Activated naive CD4-positive, alpha-beta T cell treated with anti-CD3 and anti-CD28 coated beads, Interleukin-2, amount 50 U/mL, for 72 hours (primary cell): Measurements from ENCODE around the gene CHRNA7. TPM values are rescaled to one million over a fixed set of nuclear protein-coding genes. Genes with fewer than 3 reads are reported as not detected.

Experiments used
- ATAC-seq, 2 donors: fragments of 150-1000 bp; cut with Tn5 transposase; 2 replicates each; pipeline ENCODE4 v1.10.0; 2021; ENCODE audit warnings: mild to moderate bottlenecking in 2 of 2, moderate library complexity in 2 of 2
- DNase-seq, 2 donors: peaks; one replicate each; pipeline ENCODE4 v3.0.0; 2021 to 2022; ENCODE audit warnings: low spot score in 2 of 2
- H3K27ac Mint-ChIP-seq, 2 donors: one replicate each; pipeline ENCODE4 v1.8.0; 2022; ENCODE audit warnings: mild to moderate bottlenecking in 2 of 2, mixed read lengths in 2 of 2
- H3K36me3 Mint-ChIP-seq, 2 donors: one replicate each; pipeline ENCODE4 v1.8.0; 2022; ENCODE audit warnings: mixed read lengths in 2 of 2
- H3K9me3 Mint-ChIP-seq, 2 donors: one replicate each; pipeline ENCODE4 v1.8.0; 2022; ENCODE audit warnings: mixed read lengths in 2 of 2
- total RNA-seq, 2 donors: library from RNA; stranded (reverse); gene quantifications; one replicate each; pipeline ENCODE4 v1.2.3, GENCODE V29; 2022

CHRNA7 gene
- total RNA-seq, 2 donors from 2014 or later: 0.39 TPM; not detected in 1

GRCh38 chr15:32042269-32042972 is 12.1 kb downstream of the CHRNA7 start:
- ATAC-seq (no peak), DNase-seq (no peak)
- Mint-ChIP-seq H3K36me3 (no peaks in the 10 kb centered on the region), H3K27ac (no peak overlapping the region), H3K9me3 (no peaks in the 10 kb centered on the region)

DNA sequence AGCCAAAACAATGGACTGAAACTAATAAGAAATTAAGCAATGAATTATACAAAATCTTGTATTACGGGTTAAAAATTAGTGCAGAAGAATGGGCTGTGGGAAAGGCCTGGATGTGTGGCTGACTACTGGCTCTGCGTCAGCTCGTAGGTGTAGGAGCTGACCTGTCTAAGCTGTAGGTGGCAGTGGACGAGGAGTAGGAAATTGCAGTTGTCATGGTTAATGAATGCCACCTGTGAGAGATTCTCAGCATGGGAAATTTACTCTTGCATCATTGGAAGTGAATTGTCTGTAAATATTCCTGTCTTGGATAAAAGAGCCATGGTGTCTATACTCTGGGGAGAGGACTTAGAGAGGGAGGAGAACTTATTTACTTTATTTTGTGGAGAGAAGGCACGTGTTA is 23.4 kb downstream of the CHRNA7 start:
- ATAC-seq: no peak
- DNase-seq: no peak
- Mint-ChIP-seq H3K36me3 (peaks cover 0 to 4% of the 10 kb centered on the region in 2 donors), H3K9me3 (peaks cover 0 to 3% of the 10 kb centered on the region in 2 donors), H3K27ac (no peak overlapping the region)

DNA sequence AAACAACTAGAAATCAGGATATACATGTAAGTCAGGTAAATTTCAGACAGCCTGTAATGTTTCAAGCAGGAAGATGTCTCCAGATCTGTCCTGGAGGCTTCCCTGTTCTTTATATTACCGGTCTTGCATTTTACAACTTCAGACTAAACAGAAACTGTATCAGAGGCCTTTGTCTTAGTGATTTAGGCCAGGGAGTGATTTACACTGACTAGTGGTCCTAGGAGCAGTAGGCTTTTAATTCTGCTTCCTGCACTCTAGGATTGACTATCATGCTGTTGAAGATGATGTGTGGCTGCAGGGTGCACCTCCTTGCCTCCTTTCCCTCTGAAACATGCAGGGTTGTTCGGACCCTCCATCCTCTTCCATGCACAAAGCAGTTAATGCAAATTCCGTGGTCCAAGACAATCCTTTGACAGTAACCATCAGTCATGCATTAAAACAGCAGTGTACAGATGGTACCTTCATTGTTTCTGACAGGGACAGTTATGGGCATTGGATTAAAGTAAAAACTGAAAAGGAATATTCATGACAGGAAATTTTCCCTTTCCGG is 27.6 kb downstream of the CHRNA7 start:
- Mint-ChIP-seq H3K27ac (no peak overlapping the region), H3K9me3 (no peaks in the 10 kb centered on the region), H3K36me3 (no peaks in the 10 kb centered on the region)
- DNase-seq: no peak
- no peak for ATAC-seq

- ATAC-seq: no peak
- no peak for DNase-seq
- Mint-ChIP-seq H3K9me3 (no peaks in the 10 kb centered on the region), H3K36me3 (no peaks in the 10 kb centered on the region), H3K27ac (no peak overlapping the region)
Measured at GRCh38 chr15:32060706-32061105, 30.4 kb downstream of the CHRNA7 start.

GRCh38 chr15:32067115-32067514 is 36.8 kb downstream of the CHRNA7 start:
- no peak for DNase-seq
- Mint-ChIP-seq H3K9me3 (peaks cover 21 to 35% of the 10 kb centered on the region in 2 donors), H3K27ac (no peak overlapping the region), H3K36me3 (peaks cover 13 to 20% of the 10 kb centered on the region in 2 donors)
- ATAC-seq: no peak

- Mint-ChIP-seq H3K27ac (no peak overlapping the region), H3K9me3 (peaks cover 4 to 6% of the 10 kb centered on the region in 2 donors), H3K36me3 (no peaks in the 10 kb centered on the region)
- ATAC-seq: no peak
- DNase-seq: no peak
Measured at GRCh38 chr15:32089851-32090359, 59.6 kb downstream of the CHRNA7 start.

DNA sequence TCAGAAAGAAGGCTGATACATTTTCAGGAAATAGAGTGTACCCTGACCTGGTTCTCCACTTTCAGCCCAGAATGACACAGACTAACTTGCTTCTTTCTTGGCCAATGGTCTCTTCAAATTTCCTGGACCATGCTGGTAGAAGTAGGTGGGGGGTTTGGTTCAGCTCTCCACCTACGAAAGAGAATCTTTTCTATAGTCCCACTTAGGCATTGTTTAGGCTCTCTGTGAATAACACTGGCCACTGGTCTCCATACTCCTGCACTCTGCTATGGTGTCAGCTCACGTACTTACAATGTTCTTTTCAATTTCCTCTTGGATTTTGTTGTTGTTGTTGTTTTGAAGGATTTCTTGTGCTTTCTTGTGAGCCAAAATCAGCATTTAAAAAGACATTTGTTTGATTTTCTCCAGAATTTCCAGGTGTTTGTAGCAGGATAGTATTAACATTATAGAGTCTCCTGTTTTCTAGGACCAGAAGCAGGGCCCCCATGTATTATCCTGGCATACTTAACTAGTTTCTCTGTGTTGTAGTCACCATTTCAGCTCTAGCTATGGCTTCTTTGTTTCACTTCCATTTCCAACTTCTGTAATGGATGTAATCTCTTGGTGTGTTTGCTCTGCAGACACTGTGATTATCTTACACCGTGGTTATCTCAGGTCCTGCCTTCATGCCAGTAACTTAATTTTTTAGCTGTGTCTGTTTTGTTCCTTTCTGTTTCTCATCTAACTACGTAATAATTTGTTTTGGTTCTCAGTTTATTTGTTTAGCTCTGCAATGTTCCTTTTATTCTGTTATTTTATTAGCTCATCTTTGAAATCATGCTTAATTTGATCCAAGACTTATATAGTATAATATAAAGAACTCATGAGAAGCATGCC is 61.4 kb downstream of the CHRNA7 start:
- Mint-ChIP-seq H3K27ac (no peak overlapping the region), H3K36me3 (no peaks in the 10 kb centered on the region), H3K9me3 (peaks cover 4 to 6% of the 10 kb centered on the region in 2 donors)
- no peak for DNase-seq
- no peak for ATAC-seq

GRCh38 chr15:32096213-32096612 is 65.9 kb downstream of the CHRNA7 start:
- ATAC-seq (no peak), DNase-seq (no peak)
- no peaks in the 10 kb centered on the region for H3K36me3 Mint-ChIP-seq
- H3K27ac Mint-ChIP-seq: no peak overlapping the region
- H3K9me3 Mint-ChIP-seq: no peaks in the 10 kb centered on the region

GRCh38 chr15:32096916-32097617 is 66.8 kb downstream of the CHRNA7 start:
- no peak overlapping the region for H3K27ac Mint-ChIP-seq
- H3K9me3 Mint-ChIP-seq: no peaks in the 10 kb centered on the region
- no peaks in the 10 kb centered on the region for H3K36me3 Mint-ChIP-seq

DNA sequence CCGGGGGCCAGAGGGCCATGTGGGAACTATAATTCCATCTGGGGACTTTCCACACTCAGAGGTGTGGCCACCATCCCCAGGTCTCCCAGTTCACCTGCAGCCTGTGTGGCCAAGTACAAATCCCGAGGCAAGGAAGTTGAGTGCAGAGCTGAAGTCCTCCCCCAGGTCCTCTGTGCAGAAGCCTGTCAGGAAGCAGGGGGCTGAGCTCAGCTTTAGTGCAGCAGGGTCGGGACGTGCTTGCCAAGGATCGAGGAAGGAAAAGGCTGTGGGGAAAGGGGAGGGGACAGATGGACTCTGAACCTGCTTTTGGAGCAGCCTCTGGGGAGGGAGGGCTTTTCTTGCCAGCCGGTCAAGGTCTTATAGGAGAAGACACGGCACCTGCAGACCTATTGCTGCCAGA is 67.7 kb downstream of the CHRNA7 start:
- Mint-ChIP-seq H3K27ac (no peak overlapping the region), H3K9me3 (no peaks in the 10 kb centered on the region), H3K36me3 (no peaks in the 10 kb centered on the region)
- DNase-seq (no peak), ATAC-seq (no peak)

More at GRCh38 chr15:32096916-32097617, 66.8 kb downstream of the CHRNA7 start:
- no peak for ATAC-seq
- DNase-seq: no peak

DNA sequence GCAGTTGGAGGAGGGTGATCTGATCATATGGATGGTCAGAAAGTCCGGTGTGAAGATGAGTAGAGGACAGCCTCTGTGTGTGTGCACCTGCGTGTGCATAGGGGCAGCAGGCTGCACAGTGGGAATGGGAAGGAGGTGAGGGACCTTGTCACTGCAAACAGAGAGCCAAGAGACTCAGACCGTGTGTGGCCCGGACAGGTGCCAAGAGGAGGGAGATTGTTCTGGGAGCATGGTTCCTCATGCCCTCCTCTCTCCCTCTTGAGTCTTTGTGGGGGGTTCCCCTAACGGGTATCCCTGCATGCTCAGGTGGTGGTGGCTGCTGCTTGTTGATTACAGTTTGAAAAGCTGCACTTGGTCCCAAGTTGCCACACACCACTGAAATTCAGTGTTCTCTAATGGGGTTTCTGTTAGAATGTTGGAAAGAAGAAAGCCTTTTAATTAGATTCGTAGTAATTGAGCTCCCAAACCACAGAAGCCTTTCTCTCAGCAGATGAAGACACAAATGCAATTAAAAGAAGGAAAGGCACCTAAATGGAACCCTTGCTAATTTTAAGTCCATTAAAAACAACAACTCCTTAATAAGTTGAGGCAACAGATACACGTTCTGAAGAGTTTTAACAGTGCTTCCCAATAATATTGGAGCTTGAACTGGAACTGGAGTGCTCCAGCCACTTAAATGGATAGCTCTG is 68.9 kb downstream of the CHRNA7 start:
- no peaks in the 10 kb centered on the region for H3K36me3 Mint-ChIP-seq
- no peaks in the 10 kb centered on the region for H3K9me3 Mint-ChIP-seq
- ATAC-seq: no peak
- no peak overlapping the region for H3K27ac Mint-ChIP-seq
- DNase-seq: no peak

DNA sequence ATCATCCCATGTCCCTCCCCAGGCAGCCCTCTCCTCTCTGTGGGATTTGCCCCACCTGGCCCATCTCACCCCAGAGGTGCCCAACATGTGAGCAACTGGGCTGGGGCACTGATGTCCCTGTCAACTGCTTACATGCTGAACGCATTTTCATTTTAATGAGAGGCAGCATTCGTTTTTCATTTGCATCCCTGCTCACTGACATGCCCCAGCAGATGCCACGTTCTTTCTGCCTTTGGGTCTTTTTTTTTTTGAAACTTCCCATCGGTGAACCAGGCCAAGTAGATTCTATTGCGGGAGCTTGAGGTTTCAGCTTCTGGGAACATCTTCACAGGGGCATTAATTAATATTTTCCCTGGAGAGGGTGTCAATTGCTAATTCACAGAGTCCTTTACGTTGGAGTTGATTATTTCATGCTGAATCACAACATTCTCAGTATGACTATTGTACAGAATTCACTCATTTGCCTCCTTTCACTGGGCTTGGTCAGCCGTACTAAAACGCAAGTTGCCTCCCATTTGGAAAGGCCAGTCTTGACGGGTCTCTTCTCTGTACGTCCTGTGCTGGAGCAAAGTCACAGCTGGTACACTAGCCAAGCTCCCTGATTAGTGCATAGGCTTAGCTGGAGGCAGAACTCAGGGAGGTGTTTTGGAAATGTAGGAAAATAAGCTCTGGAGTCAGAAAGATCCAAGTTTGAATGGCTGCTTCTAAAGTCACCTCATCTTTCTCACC is 69.8 kb downstream of the CHRNA7 start:
- ATAC-seq: no peak
- H3K9me3 Mint-ChIP-seq: no peaks in the 10 kb centered on the region
- no peak overlapping the region for H3K27ac Mint-ChIP-seq
- H3K36me3 Mint-ChIP-seq: no peaks in the 10 kb centered on the region
- no peak for DNase-seq

DNA sequence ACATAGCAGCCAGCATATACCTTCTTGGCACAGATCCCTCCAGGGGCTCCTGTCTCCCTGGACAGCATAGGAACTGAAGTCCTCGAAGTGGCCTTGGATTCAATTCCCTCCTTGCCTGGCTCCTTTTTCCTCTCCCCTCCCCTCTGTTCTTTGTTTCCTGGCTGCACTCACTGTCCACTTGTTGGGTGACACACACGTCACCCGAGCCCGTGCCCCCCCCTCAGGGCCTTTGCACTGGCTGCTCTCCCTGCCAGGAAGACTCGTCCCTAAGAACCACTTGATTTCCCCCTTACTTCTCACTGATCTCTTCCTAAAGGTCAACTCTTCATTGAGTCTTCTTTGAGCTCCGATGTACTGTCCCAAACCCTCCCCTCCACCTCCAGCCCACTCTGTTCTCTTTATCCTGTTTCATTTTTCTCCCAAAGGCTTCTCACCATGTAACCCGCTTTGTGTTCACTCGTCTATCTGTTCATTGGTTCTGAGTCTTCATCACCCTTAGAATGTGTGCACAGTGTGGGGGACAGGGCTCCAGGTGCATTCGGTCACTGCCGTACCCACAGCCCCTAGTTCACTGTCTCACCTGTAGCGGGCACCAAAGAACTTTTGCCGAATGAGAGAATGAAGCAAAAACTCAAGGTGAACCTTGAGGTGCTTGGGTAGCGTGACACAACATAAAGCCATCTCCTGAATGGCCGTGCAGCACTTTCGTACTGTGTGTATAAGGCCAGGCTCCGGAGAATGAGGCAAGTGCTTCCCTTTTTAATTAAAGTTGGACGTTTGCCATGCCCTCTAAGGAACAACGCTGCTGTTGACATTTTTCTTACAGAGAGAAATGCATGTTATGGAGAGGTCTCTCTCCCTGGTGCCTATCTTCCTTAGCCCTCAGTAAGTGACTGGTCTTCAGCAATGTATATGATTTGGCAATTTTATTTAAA is 74.0 kb downstream of the CHRNA7 start:
- ATAC-seq (no peak), DNase-seq (no peak)
- H3K36me3 Mint-ChIP-seq: no peaks in the 10 kb centered on the region
- no peak overlapping the region for H3K27ac Mint-ChIP-seq
- H3K9me3 Mint-ChIP-seq: no peaks in the 10 kb centered on the region

- DNase-seq: no peak
- Mint-ChIP-seq H3K36me3 (no peaks in the 10 kb centered on the region), H3K27ac (no peak overlapping the region), H3K9me3 (no peaks in the 10 kb centered on the region)
- no peak for ATAC-seq
Measured at GRCh38 chr15:32105258-32106241, 75.2 kb downstream of the CHRNA7 start.
